NCI-H2107 treated with DMSO at 0.1 percent for 48 hours (cell line): ENCODE results near the gene RBMS3.
A peak's percentile ranks its signal among the peaks of the same experiment; 100 is the strongest.
"Not testable (repeated sequence)": the region's sequence is repeated elsewhere in the genome, so short reads cannot be mapped to it uniquely, and the experiment has no call there.

ENCODE experiments used
- DNase-seq: peaks from one replicate; lab custom pipeline; 2025; ENCODE audit not compliant: unreplicated experiment; lab: John Stamatoyannopoulos, UW

RBMS3 gene

DNA sequence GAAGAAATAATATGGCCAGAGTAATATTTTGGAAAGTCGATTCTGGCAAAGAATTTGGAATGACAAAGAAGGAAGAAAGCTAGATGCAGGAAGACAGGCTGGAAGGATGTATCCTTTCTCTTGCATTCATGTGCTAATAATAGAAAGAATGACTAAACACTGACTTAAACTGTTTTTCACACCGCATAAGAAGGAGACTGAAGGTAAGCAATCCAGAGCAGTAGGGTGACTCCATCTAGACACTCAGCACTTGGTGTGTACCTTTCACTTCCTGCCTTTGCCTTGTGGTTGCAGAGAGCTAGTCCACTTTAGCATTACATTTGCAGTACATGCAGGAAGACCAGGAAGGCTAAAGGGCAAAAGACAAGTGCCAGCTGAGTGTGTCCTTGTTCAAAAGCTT, 234.6 kb downstream of the RBMS3 start:
- DNase-seq, result no peak

DNA sequence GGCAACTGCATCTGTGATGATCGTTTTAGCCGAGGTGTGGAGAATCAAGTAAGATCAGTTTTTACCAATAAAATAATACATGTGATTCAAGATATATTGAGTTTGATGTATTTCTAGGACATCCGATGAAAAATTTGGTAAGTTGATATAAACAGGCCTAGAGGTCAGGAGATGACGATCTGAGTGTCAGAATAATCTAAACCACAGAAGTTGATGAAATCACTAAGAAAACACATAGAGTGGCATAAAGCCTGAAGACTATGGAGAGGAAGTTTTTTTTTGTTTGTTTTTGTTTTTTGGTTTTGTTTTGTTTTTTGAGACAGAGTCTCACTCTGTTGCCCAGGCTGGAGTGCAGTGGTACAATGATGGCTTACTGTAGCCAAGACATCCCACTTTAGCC, 235.3 kb downstream of the RBMS3 start:
- DNase-seq, result no peak

DNA sequence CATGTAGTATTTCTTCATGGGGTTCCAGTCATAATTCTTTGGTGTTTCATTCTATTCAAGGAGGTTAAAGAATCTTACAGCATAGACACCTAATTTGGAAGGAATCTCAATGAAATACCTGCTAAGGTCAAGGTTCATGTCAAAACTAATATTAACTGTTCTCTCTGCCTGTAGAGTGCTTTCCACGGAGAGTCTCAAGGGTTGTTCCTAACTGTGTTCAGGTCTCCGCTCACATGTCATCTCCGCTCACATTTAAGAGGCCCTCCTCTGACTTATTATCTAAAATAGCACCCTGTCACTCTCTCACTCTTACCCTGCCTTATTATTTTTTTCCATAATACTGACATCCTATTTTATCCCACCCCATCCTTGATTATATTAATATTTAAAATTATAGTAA, 239.9 kb downstream of the RBMS3 start:
- DNase-seq, result no peak

DNA sequence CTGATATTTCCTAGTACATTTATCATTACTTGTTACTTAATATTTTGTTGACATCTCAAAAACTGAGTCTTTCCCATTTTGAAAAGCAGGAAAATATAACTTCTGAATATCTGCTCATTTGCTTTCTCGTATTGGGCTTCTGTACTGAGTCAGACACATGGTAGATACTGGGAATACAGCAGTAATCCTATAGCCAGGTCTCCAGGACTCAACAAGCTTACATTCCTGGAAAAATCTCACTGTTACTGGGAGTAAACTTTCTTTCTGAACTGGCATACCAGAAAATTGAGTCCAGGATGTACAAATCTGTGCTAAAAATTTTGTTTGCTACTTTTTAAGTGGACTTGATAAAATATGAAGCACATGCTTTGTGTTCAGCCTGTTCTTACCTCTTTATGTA, 240.4 kb downstream of the RBMS3 start:
- no peak for DNase-seq

DNA sequence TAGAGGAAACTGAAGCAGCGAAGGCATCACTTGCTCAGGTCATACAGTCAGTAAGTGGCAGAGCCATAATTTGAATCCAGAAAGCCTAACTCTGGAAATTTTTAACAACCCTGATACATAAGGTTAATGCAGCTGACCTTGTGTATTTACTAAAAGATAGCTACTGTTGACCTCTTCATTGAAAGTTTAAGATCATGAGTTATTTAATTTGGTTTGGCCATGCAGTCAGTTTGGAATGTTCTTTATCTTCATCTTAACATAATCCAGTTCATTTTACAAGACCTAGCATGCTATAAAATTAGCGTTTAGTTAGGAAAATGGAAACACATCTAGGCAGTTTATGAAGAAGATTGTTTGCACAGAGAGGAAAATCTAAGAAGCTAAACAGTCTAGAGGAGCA, 240.9 kb downstream of the RBMS3 start:
- DNase-seq, result no peak

DNA sequence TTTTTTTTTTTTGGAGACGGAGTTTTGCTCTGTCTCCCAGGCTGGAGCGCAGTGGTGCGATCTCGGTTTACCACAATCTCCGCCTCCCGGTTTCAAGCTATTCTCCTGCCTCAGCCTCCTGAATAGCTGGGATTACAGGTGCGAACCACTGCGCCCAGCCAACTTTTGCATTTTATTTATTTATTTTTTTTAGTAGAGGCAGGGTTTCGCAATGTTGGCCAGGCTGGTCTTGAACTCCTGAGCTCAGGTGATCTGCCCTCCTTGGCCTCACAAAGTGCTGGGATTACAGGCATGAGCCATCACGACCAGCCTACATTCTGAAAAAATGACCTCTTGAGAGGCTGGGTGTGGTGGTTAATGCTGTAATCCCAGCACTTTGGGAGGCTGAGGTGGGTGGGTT, 243.6 kb downstream of the RBMS3 start:
- not testable (repeated sequence) for DNase-seq

DNA sequence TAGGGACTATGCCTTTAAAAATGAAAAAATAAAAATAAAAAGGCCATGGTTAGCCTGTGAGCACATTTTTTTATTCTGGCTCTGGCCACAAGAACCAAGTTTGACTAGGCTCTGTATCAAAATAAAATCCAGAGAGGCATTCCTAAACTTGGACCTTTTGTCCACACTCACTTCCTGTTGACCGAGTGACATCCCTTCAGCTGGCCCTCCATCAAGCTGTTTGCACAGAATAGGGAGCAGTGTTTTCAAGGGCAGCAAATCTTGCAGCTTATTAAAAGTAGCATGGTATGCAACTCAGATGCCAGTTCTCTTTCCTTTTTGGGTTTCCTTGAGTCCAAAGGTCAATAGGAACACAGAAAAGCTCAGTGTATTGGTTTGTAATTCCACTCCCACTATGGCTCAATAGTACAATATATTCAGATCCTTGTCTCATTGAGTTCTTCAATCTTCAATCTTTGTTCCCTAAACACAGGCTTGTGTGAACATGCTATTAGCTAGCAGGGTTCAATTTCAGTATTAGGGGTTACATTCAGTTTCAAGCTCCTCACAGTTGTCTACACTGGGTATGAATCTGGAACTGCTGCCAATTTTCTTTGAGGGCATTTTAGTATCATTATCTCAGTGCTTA, 244.5 kb downstream of the RBMS3 start:
- peak; percentile 6 for DNase-seq

DNA sequence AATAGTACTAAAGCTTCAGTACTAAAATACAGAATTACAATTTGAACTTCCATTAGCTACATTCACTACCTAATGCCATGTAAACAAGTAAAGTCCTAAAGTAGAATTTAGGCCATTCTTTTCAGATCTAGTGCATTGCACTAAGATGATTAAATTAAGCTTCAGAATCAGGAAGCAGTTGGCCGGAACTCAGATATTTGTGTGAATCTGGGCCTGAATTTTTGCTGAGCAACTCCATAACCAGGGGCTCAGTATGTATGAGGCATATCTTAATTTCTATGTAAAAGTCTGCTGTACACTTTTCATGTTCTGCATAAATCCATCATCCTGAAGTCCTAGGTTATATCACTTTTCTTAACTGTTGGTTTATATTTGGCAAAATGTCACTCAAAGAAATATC, 246.4 kb downstream of the RBMS3 start:
- DNase-seq, result no peak

DNA sequence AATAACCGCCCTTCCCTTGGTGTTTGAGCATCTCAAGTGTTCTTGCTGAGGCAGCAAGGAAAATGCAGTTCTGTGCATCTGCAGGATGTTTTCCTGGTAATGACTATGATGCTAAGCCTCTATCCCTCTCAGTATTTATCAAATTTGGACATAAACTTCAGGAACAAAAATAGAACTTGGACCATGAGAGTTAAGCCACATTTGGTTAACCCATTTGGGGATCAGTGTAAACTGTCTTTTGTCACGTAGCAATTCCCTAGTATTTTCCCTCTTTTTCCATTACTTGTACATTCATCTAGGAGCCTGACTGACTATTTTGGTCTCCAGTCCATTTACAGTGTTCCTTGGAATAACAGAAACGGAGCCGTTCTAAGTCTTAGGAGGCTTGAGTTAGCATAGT, 250.8 kb downstream of the RBMS3 start:
- no peak for DNase-seq

DNA sequence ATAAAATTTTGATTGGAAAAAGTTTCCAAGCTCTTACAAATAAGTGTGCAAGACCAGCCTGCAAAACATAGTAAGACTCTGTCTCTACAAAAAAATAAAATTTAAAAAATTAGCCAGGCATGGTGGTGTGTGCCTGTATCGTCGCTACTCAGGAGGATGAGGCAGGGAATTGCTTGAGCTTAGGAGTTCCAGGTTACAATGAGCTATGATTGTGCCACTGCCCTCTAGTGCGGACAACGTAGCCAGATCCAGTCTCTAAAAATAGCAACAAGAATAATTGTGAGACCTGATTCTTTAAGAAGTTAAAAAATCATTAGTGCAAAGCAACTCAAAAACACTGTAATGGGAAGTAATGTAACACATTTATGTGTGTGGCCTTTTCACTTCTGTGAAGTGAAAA, 251.6 kb downstream of the RBMS3 start:
- no peak for DNase-seq

DNA sequence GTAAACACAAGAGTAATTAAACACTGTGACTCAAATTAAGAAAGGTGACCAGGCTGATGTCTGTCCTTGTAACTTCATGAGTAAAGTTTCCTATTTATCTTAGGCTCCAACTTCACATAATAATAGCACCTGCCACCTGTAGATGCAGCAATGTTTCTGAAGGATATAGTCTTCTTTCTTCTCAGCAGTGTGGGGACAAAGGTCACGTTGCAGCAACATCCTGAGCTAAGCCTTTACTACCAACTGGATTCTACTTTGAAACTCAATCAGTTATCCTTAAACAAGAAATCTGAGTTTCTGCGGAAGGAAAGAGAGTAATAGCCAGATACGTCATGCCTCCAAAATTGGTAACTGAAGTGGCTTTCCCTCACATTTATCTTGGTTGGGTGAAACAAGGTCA, 253.1 kb downstream of the RBMS3 start:
- DNase-seq, result no peak

DNA sequence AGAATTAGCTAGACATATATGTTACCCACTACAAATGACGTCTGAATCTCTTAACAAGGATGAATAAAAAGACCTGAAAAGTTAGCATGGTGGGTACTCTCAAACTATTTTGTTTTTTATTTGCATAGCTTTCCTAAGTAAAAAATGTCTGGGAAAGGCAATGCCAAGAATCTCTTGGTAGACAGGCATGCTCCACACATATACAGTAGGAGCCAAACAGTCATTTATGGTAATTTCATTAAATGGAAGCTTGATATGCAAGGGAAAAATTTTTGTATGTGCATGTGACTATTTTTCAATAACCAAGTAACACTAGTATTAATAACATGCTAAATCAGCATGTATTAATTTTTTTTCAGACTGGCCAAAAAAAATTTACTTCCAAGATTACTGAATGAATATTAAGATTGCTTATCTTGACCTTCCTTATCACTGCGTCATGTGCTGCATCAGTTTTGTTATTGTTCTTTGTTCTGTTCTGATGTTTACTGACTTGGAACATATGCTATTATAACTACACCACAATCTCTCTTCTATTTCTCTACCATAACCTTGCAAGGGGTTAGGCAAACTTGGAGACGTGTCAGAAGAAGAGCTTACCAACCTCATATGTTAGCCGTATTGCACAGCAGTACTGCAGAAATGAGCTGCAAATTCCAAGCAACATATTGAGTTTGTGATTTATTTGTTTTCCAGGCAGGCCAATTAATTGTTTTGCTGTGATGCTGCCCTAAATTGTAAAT, 255.3 kb downstream of the RBMS3 start:
- no peak for DNase-seq

DNA sequence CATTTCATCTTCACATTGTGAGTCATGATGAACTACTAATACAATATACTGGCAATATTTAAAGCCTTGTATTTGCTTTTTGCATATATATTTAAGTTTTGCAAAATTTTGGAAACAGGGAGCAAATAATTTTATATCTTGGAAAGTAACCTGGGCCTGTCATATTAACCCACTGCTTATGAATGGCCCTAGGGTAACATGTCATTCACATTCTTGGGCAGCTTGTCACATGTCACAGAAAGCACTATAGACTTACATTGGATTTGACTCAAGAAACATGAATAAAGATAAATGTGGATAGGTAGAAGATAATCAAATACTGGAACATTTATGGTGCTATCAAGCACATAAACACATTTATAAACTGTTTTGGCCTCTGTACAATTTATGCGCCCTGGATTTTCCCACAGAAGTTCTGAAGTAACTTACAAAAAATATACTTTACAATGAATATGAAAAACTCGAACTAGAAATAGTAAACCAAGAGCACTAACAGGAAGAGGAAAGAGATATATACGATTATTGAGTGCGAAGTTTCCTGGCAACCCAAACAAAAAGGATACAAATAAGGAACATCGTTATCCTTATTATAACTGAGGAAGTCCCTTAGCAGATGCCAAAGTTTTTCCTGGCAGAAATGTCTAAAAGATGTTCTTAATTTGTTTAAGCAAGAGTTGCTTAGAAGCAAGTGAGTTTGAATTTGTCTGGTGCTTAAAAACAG, 257.2 kb downstream of the RBMS3 start:
- no peak for DNase-seq

DNA sequence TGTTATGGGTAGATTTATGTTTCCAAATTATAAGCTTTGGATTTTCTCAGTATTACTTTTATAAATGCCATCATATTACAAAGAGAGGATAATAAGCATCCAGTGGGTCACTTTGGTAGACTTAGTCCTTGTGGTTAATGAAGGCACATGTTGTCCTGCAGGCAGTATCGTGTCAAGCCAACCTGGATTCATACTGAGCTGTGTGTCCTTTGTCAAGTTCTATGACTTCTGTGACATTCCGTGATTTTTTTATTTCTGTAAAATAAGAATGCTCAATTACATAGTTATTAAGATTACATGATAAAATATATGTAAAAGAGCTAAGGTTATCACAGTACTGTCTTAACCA, 257.7 kb downstream of the RBMS3 start:
- DNase-seq, result no peak

DNA sequence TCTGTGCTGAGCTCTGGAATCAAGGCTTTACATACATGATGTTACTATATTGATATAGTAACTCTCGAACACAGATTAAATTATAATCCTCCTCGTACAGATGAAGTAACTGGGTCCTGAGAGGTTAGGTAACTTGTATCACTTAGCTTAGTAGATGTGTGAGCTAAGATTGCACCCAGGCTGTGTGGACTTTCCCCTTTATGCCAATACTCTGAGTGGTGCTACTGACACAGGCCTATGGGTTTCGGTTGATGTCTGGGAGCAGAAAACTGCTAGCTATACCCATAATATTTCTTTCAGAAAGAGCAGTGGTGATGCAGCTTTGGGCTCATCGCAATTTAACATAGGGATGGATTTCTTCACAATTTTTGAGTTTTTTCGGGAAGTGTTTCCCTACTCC, 259.7 kb downstream of the RBMS3 start:
- no peak for DNase-seq

DNA sequence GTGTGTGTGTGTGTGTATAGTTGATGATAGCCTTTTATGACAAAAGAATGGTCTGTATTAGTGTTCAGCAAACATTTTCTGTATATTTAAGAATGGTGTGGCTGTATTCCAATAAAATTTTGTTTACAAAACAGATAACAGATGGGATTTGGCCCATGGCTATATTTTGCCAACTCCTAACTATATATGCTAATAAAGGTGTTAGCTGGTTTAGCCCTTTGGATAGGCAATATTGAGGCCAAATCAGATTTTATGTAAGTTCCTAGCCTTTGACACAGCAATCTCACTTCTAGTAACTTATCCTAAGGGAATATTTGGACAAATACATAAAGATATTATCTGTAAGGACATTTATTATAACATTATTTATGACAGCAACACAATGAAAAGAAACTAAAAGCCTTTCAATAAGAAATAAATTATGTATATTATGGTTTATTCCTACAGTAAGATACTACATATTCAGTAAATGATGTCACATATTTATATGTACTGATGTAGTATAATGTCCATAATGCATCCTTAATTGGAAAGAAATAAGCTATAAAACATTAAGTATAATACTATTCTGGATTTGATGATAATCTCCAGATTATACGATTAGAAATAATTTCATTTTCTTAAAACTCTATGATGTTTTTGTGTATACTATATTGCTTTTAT, 264.0 kb downstream of the RBMS3 start:
- no peak for DNase-seq

DNA sequence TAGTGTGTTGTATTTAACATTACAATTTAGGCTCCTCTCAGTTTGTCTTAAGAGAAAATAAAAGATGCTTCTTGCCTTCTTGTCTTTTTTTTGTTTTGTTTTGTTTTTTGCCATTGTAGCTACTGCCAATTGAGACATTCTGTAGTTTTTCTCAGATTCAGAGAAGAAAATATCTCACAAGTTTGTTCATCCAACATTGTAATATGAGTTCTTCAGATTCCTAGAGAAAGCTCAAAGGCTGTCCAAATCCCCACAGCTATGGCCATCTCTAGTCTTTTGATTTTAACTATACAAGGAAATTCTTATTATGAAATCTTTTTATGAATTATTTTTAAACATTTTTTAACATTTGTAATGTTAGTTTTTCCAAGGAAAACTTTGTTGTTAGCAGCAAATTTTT, 264.7 kb downstream of the RBMS3 start:
- DNase-seq, result no peak

DNA sequence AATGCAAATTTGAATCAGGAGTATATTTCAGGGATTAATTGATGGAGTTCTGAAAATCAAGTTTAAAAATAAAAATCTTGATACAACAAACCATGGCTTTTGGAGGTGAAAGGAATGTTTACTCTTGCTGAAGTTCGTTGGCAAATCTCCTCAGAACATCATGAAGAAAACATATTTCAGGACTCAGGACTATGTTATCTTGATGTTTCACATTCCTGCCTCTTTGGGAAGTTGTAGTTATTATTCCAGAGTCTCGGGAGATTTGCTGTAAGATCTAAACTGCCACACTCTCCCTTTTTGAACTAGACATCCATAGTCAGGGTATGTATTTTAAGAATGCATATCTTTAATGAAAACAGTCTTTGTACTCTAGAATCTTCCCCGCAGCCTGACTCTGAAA, 271.2 kb downstream of the RBMS3 start:
- DNase-seq, result no peak

DNA sequence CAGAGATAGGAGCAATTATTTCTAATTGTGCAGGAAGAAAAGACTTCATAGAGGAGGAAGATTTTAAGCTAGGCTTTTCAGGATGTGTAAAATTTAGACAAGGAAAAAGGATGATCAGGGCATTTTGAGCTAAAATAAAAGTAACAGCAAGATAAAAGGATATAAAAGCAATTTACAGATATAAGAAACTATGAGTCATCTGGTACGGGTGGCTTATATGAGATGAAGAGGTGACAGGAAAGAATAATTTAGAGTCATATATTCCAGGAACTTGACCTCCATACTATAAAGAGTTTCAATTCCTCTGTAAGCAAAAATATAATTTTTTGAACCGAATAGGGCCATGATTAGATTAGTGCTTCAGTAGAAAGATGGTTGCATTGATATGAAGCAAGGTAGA, 273.7 kb downstream of the RBMS3 start:
- no peak for DNase-seq

DNA sequence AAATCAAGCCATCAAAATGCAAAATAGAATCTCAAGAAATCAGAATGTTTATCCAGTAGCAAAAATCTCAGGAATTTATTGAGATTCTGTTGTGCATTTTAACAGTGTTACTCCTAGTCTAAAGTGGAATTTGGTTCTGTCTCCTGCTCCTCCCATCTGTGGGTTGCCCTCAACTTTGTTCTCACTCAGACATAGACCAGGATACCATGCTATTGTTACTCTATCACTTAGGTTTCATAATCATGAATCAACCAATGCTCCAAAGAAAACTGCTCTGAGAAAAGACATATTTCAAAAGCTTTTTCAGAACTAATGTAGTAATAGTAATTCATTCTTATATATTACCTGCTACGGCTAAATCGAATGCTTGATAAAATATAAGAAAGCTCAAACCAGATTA, 274.7 kb downstream of the RBMS3 start:
- no peak for DNase-seq

DNA sequence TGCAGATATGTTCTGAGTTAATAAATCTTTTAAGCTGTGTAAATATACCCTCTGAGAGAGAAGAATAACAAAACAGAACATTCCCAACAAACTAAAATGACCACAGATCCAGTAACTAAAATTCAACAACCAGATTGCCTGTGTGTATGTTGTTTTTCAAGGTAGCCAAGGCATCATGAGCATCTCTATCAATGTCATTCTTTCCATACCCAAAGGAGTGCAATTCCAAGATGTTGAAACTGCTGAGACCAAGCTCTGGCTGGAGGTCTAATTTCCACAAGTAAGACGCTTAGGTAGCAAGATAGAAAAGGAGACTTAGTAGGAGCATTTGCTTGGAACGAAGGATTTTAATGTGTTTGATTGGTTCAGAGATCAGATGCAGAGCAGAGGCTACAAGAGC, 276.3 kb downstream of the RBMS3 start:
- DNase-seq, result no peak

DNA sequence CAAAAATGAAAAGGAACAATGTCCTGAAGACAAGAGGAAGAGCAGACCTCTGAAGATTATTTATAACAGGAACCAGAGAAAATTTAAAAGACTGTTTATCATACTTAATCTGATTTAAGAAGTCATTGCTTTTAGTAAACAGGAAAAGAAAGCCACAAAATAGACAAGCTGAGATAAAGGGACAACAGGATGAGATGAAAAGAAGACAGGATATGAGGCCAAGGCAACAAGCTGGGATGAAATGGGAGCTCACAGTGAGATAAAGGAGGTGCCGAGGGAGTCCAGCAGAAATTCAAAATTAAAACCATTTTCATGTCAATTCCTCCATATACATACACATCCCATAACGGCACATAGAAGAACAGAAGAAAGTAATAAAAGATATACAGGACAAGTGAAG, 277.0 kb downstream of the RBMS3 start:
- DNase-seq, result no peak
